Keratinocyte (primary cell): ENCODE data around the gene DCDC2. TPM values are rescaled to one million over a fixed set of nuclear protein-coding genes. Genes with fewer than 3 reads are reported as not detected.

ENCODE experiments used
- DNase-seq: peaks from one replicate; pipeline ENCODE4 v3.0.0-alpha.2; 2011; ENCODE audit warnings: low read depth, missing footprints, low spot score
- FAIRE-seq: peaks from 2 replicates; lab custom pipeline; 2011; peaks lifted over from hg19 to GRCh38; lab: Jason Lieb, UNC
- H2AFZ ChIP-seq: 2 replicates; pipeline ENCODE4 v1.6.0; 2012; ENCODE audit warnings: low read length, control low read depth, inconsistent platforms; ENCODE audit not compliant: control insufficient read depth
- H3K27ac ChIP-seq: 2 replicates; pipeline ENCODE4 v1.5.1; 2011; ENCODE audit warnings: low read length; ENCODE audit not compliant: control insufficient read depth, insufficient read depth
- H3K27me3 ChIP-seq: 3 replicates; pipeline ENCODE4 v1.6.0; 2011; ENCODE audit warnings: low read length; ENCODE audit not compliant: control insufficient read depth, insufficient read depth; ENCODE audit errors: extremely low read depth
- H3K36me3 ChIP-seq, 2 experiments: 2 replicates in 1 of 2; 3 replicates in 1 of 2; pipeline ENCODE4 v1.5.1; 2011; ENCODE audit warnings: low read length in 2 of 2, mild to moderate bottlenecking in 1 of 2; ENCODE audit not compliant: control insufficient read depth in 2 of 2, insufficient read depth in 2 of 2; ENCODE audit errors: extremely low read depth in 1 of 2
- H3K4me1 ChIP-seq: 3 replicates; pipeline ENCODE4 v1.5.1; 2011; ENCODE audit warnings: low read length; ENCODE audit not compliant: control insufficient read depth, insufficient read depth; ENCODE audit errors: extremely low read depth
- H3K4me2 ChIP-seq: 3 replicates; pipeline ENCODE4 v1.6.0; 2011; ENCODE audit warnings: low read depth, low read length; ENCODE audit not compliant: control insufficient read depth, insufficient read depth; ENCODE audit errors: extremely low read depth
- H3K4me3 ChIP-seq, 3 experiments: fragments of 200-600 bp in 1 of 3; sonication (generic) in 1 of 3; 2 replicates in 2 of 3; 3 replicates in 1 of 3; pipeline ENCODE4 v1.5.1; 2011 to 2016; ENCODE audit warnings: low read length in 3 of 3, mild to moderate bottlenecking in 3 of 3, control low read depth in 2 of 3, inconsistent platforms in 1 of 3, low read depth in 1 of 3, mixed read lengths in 1 of 3, mixed run types in 1 of 3, moderate library complexity in 1 of 3; ENCODE audit not compliant: control insufficient read depth in 2 of 3, insufficient read depth in 2 of 3; ENCODE audit errors: extremely low read depth in 1 of 3
- H3K79me2 ChIP-seq: 2 replicates; pipeline ENCODE4 v1.6.0; 2012; ENCODE audit warnings: low read length; ENCODE audit not compliant: control insufficient read depth, insufficient read depth
- H3K9ac ChIP-seq: 3 replicates; pipeline ENCODE4 v1.6.0; 2011; ENCODE audit warnings: low read length; ENCODE audit not compliant: control insufficient read depth, insufficient read depth; ENCODE audit errors: extremely low read depth
- H3K9me1 ChIP-seq: 3 replicates; pipeline ENCODE4 v1.6.0; 2011; ENCODE audit warnings: low read length; ENCODE audit not compliant: control insufficient read depth, insufficient read depth; ENCODE audit errors: extremely low read depth
- H3K9me3 ChIP-seq: 2 replicates; pipeline ENCODE4 v1.5.1; 2012; ENCODE audit warnings: low read depth, low read length; ENCODE audit not compliant: control insufficient read depth
- H4K20me1 ChIP-seq: 3 replicates; pipeline ENCODE4 v1.6.0; 2011; ENCODE audit warnings: low read length; ENCODE audit not compliant: control insufficient read depth, insufficient read depth; ENCODE audit errors: extremely low read depth
- EZH2 ChIP-seq: IDR thresholded peaks from one replicate; pipeline ENCODE4 v1.6.1; 2012; ENCODE audit warnings: inconsistent platforms, mild to moderate bottlenecking, low read length, moderate library complexity
- dilution Hi-C: fragments of 300-500 bp; cut with MboI; formaldehyde crosslinking; loops from one replicate; pipeline ENCODE4 v1.7.0; 2020; ENCODE audit warnings: low sequenced_read_pairs; ENCODE audit not compliant: extremely low pct_ligation_motif_present
- polyA plus RNA-seq, 5 experiments: library from polyadenylated mRNA; depleted of rRNA in 3 of 5; stranded (reverse) in 3 of 5; stranded (forward) in 1 of 5; unstranded in 1 of 5; fragments of >200 nt; gene quantifications; 1 replicate in 1 of 5; 2 replicates in 3 of 5; 3 replicates in 1 of 5; pipeline versions ENCODE4 v1.2.1 to v1.2.3, GENCODE V29; 2011 to 2012; ENCODE audit warnings: missing spikeins in 2 of 5, low read depth in 1 of 5, low replicate concordance in 1 of 5
- TF ChIP-seq, protein P1 (sequence below), 3 experiments: IDR thresholded peaks in 1 of 3; conservative IDR thresholded peaks in 1 of 3; optimal IDR thresholded peaks in 1 of 3; 2 replicates in 2 of 3; 3 replicates in 1 of 3; pipeline versions ENCODE3 to v1.5.1; 2011; ENCODE audit warnings: low read length in 3 of 3, mild to moderate bottlenecking in 3 of 3, moderate library complexity in 2 of 3, control low read depth in 1 of 3, inconsistent platforms in 1 of 3; ENCODE audit not compliant: insufficient read depth in 2 of 3; ENCODE audit errors: extremely low read depth in 1 of 3

The DCDC2 gene
- polyA plus RNA-seq, 1 donor (not counting 4 experiments of a cell fraction or from before 2014, with no cell fraction given), result 0.10 TPM

DNA sequence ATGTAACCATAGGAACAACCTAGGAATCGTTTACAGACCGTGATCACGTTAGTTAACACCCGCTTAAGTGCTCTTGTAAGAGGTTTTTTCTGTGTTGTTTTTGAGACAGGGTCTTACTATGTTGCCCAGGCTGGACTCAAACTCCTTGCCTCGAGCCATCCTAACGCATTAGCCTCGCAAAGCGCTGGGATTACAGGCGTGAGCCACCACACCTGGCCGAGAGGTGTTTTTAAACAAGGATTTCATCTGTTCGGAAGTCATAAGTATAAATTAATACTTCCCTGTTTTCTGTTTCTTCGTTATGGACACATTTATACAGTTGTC lies 45.6 kb upstream of the DCDC2 start:
- no peaks in the 10 kb centered on the region for H3K27me3 ChIP-seq
- H2AFZ ChIP-seq, result peak overlapping the region; percentile 93
- H3K9ac ChIP-seq, result peak overlapping the region; percentile 85
- no peaks in the 10 kb centered on the region for H3K9me1 ChIP-seq
- H3K4me2 ChIP-seq, result peak overlapping the region; percentile 98
- H4K20me1 ChIP-seq, result no peaks in the 10 kb centered on the region
- H3K4me3 ChIP-seq, result peak overlapping the region; percentile 79 to 97 (median 95)
- peak overlapping the region; percentile 69 for H3K27ac ChIP-seq
- H3K4me1 ChIP-seq, result peaks cover 8% of the 10 kb centered on the region
- TF ChIP-seq, protein P1, sequence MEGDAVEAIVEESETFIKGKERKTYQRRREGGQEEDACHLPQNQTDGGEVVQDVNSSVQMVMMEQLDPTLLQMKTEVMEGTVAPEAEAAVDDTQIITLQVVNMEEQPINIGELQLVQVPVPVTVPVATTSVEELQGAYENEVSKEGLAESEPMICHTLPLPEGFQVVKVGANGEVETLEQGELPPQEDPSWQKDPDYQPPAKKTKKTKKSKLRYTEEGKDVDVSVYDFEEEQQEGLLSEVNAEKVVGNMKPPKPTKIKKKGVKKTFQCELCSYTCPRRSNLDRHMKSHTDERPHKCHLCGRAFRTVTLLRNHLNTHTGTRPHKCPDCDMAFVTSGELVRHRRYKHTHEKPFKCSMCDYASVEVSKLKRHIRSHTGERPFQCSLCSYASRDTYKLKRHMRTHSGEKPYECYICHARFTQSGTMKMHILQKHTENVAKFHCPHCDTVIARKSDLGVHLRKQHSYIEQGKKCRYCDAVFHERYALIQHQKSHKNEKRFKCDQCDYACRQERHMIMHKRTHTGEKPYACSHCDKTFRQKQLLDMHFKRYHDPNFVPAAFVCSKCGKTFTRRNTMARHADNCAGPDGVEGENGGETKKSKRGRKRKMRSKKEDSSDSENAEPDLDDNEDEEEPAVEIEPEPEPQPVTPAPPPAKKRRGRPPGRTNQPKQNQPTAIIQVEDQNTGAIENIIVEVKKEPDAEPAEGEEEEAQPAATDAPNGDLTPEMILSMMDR (optimal IDR thresholded peaks at IDR 0.05 in 1 of 3, IDR thresholded peaks at IDR 0.05 in 1 of 3, conservative IDR thresholded peaks at IDR 0.05 in 1 of 3; ENCODE audit: extremely low read depth in 1 of 3, insufficient read depth in 2 of 3, low read length in 3 of 3), result no peak
- TF ChIP-seq EZH2, result no peak
- dilution Hi-C loops, result no loop called here
- FAIRE-seq, result no peak
- peaks cover 30% of the 10 kb centered on the region for H3K79me2 ChIP-seq
- no peaks in the 10 kb centered on the region for H3K9me3 ChIP-seq
- DNase-seq, result no peak
- H3K36me3 ChIP-seq, result peaks cover 2 to 4% of the 10 kb centered on the region in 2 experiments

DNA sequence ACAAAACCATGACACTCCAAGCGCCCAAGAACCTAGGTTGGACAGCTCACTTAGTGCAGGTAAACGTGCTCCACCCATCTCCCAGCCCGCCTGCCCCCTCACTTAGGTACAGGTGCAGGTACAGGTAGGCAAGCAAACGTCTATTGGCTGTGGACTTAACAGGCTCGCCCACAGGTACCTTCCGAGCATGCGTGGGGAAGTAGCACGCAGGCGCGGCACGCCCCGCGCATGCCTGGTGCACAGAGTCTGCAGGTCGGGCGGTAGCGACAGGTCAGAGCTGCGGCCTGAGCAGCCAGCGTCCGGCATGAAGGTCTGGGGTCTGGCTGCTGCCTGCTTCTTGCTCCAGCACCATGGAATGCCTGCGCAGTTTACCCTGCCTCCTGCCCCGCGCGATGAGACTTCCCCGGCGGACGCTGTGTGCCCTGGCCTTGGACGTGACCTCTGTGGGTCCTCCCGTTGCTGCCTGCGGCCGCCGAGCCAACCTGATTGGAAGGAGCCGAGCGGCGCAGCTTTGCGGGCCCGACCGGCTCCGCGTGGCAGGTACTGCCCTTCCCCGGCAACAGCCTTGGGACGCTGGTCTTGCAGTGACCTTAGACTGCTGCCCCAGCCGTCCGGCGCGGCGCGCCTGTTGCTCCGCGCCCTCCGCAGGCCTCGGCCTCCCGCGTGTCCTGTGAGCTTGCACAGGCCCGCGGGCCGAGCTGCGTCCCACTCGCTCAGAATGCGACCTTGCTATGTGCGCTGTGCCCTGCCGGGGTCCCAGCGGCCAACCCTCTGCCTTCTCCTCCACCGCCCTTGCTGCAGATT lies 45.0 kb upstream of the DCDC2 start, which contains the start of gene MRS2:
Gene MRS2 (plus strand): TSS at position 240 of the 804 bp plus-strand sequence. CDS start 111 bp downstream, at position 351.
- Histone ChIP-seq H3K79me2 (peaks cover 30% of the 10 kb centered on the region), H3K4me3 (peak within 1 kb of the TSS; percentile 79 to 97 (median 95)), H3K27me3 (no peaks in the 10 kb centered on the region), H4K20me1 (no peaks in the 10 kb centered on the region), H3K9me3 (no peaks in the 10 kb centered on the region), H3K9me1 (no peaks in the 10 kb centered on the region), H3K9ac (peak within 1 kb of the TSS; percentile 85), H3K27ac (peak within 1 kb of the TSS; percentile 69), H2AFZ (peak within 1 kb of the TSS; percentile 93), H3K4me2 (peak within 1 kb of the TSS; percentile 98), H3K4me1 (peaks cover 8% of the 10 kb centered on the region), H3K36me3 (peaks cover 2 to 4% of the 10 kb centered on the region in 2 experiments)
- no peak for TF ChIP-seq EZH2
- TF ChIP-seq, protein P1 (optimal IDR thresholded peaks at IDR 0.05 in 1 of 3, IDR thresholded peaks at IDR 0.05 in 1 of 3, conservative IDR thresholded peaks at IDR 0.05 in 1 of 3; ENCODE audit: extremely low read depth in 1 of 3, insufficient read depth in 2 of 3, low read length in 3 of 3), result no peak
- FAIRE-seq, result peak; percentile 82
- DNase-seq, result peak; percentile 90
- dilution Hi-C loops, result no loop called here
